ENCODE measurements around the gene RRN3.
"Not testable (repeated sequence)": the region's sequence is repeated elsewhere in the genome, so short reads cannot be mapped to it uniquely, and the experiment has no call there.

RRN3 gene

DNA sequence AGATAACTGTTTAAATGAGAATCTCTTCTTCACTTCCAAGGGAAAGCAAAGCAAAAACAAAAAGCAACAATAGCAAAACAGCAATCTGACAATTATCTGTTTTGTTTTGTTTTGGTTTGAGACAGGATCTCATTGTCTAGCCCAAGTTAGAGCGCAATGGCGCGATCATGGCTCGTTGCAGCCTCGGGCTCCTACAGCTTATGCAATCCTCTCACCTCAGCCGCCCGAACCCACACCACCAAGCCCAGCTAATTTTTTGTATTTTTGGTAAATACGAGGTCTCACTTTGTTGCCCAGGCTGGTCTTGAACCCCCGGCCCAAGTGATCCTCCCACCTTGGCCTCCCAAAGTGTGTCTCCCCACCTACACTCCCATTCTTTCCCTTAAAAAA is 2.5 kb upstream of the RRN3 start:
- not testable (repeated sequence) for DNase-seq

DNA sequence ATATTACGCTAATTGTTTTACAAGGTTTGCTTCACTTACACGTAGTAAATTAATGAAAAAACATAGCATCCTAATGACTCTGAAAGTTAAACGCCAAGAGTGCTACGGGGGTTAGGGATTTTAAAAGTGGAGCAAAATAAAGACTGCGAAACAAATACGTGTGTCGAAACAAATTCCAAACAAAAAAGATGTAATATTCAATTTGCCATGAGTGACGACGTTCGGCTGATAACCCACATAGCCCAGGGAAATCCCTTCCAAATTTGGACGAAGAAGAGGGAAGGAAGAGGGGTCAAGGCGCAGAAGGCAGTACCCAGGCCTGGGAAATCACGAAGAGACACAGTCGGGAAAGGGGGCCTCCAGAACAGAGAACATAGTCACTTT is 509 bp downstream of the RRN3 start:
- DNase-seq: not testable (repeated sequence)

DNA sequence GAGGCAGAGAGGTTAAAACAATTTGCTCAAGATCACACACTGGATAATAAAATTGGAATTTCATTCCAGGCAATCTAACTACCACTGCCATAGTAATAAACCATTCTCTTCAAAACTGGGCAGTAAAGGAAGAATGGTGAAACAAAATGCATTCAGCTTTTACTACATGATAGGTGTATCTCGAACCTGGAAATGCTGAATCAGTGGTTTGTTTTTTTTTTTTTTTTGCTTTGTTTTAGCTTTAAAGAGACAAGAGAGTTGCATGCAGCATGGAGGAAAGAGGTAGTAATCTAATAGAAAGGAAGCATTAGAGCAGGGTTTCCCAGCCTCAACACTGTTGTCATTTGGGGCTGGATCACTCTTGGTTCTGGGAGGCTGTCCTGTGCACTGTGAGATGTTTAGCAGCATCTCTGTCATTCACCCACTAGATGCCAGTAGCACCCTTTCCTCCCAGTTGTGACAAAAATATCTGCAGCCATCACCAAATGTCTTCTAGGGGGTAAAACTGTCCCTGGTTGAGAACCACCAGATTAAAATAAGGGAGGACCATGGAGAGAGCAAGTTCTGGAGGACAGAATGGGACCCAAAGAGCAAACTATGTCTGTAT is 3.3 kb downstream of the RRN3 start:
- DNase-seq: not testable (repeated sequence)

DNA sequence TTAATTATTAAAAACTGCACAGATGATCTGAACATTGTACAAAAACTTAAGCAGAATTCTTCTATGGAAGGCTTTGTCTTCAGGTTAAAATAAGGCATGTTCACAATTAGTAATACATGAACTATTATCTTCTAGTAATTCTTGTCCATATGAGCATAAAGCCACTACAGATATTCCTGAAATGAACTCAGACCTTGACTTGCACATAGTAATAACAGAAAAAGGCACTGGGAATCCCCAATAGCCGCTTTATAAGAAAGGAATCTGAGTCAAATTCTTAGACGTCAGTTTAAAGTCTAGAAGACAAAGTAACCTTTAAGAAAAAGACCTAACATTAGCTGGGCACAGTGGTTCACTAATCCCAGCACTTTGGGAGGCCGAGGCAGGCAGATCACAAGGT is 11.3 kb downstream of the RRN3 start:
- not testable (repeated sequence) for DNase-seq

DNA sequence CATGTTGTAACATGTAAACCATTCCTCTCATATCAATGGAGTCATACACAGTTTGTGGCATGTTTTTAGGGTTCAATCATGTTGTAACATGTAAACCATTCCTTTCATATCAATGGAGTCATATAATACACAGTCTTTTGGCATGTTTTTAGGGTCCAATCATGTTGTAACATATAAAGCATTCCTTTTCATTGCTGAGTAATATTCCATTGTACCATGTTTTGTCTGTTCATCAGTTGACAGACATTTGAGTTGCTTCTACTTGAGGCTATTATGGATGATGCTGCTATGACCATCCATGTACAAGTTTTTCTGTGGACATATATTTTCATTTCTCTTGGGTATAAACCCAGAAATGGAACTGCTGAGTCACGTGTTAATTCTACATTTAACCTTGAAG is 13.2 kb downstream of the RRN3 start:
- not testable (repeated sequence) for DNase-seq

DNA sequence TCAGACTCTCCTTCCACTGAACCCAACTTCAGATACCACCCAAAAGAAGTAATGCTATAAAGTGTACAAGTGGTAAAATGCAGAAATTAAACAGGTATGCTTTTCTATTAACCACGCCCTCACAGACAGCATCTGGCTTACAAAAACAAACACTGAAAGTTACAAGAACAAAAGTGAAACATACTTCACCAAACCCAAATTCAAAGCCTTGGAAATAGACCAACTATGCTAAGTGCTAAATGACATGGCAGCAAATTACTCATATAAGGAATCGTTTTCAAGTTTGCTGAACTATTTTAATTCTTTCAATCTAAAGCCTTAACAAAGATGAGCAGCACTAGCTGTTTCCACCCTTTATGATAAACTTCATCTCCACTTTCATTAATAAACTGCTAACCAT is 17.9 kb downstream of the RRN3 start:
- DNase-seq: not testable (repeated sequence)

DNA sequence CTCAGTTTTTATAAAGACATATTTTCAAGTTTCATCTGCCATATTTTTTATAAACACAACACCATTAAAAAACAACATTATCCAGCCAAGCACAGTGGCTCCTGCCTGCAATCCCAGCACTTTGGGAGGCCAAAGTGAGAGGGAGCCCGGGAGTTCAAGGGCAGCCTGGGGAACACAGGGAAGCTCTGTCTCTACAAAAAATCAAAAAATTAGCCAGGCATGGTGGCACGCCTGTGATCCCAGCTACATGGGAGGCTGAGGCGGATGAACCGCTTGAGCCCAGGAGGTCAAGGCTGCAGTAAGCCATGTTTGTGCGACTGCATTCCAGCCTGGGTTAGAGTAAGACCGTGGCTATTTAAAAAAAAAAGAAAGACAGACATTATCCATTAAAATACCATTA is 21.0 kb downstream of the RRN3 start:
- no peak for DNase-seq

DNA sequence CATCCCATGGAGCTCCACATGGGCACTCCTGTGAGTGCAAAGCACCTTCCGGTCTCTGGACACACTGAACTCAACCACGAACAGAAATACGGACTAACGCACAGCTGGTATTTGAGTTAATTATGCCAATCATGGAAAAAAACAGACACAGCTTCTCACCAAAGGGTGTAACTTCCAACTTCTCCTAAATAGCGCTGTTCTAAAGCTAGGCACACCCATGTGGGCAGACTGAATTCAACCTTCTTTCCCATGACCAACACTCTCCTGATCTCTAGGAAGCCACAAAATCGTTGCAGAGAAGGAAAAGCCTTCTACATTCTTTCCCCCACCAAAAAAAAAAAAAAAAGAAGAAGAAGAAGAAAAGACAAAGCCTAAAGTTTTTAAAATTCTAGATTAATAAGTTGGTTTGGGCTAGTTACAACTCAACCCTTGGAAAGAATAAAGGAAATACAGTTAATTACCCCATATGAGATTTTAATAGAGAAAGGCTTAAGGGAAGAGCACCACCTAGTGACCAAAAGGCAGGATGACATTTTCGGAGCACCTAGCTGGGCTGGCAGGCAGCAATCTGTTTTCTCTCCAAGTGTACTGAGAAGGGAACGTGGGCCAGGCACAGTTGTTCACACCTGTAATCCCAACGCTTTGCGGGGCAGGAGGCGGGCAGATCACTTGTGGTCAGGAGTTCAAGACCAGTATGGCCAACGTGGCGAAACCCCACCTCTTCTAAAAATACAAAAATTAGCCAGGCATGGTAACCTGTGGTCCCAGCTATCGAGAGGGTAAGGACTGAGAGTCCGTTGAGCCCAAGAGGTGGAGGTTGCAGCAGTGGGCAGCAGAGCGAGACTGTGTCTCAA is 21.9 kb downstream of the RRN3 start:
- DNase-seq: not testable (repeated sequence)

DNA sequence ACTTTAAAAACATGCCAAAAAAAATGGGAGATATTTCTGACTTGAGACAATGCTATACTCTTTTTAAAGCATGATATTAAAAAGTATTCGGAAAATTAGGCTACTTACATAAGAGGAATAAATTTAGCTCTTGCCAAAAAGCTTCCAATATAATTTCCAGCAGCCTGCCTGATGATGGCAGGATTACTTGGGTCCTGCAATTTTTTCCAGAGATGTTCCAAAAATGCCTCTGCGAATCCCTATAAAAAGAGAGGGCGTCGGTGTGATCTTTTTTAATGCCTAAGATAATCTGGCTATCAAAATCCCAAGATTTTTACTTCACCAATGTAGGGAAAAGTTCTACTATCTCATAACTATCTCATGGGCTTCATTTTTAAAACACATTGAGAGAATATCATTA is 23.1 kb downstream of the RRN3 start:
- DNase-seq: not testable (repeated sequence)

DNA sequence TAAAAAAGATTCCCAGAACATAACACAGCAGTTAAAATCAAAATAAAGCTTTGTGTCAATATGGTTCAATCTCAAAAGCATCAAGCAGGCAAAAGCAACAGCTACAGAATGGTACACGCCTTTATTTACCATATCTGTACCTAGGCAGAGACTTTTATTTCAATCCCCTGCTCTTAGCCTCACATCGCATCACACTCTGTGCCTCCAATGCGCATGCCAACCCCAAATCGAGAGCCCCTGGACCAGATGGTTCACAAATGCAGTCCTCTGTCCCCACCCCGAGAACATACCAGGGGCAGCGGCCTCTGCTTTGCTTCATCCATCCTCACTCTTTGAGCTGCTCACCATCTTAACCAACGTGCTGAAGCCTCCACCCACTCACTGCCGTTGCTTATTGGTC is 27.4 kb downstream of the RRN3 start:
- not testable (repeated sequence) for DNase-seq

DNA sequence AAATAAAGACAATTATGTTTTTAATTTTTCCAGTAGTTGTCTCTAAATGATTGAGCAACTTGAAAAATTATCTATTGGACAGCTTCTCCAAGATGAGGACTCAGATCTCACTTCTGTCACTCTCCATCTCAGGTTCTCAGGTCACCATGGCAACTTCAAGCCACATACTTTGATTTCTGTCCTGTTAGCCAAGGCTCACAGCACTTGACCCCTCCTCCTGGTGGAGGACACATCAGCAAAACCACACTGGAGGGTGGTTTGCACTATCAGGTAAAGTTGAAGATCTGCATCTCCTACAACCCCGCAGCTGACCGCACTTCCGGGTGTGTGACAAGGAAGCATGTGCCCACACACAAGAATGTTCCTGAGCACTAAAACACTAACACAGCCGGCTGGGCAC is 28.1 kb downstream of the RRN3 start:
- not testable (repeated sequence) for DNase-seq

DNA sequence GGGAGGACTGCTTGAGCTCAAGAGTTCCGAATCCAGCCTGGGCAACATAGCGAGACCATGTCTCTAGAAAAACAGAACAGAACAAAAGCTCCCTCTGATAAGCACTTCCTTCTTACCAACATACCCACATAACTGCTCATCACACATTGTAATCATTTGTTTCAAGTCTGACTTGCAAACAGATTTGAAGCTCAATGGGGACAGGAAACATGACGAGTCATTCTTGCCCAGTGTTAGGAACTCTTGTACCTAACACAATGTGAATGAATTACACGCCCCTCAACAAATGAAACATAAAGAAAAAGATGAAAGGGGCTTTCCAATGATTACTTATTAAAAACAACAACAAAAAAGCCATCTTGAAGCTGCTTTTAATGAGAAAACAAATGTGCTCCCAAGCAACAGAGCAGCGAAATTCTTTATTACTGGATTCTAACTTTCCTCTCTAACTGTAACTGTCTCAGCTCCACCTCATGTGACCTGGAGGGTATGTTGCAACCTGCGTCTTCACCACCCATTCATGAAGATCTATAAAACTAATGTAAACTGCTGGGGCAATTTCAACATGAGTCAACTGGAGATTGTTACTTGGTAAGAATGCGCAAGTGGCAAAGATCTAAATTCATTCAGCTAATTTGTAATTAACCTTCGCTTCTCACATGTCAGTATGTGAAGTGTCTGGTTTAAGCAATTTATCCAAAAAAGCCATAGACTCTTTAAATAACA is 31.8 kb downstream of the RRN3 start:
- DNase-seq: not testable (repeated sequence)

DNA sequence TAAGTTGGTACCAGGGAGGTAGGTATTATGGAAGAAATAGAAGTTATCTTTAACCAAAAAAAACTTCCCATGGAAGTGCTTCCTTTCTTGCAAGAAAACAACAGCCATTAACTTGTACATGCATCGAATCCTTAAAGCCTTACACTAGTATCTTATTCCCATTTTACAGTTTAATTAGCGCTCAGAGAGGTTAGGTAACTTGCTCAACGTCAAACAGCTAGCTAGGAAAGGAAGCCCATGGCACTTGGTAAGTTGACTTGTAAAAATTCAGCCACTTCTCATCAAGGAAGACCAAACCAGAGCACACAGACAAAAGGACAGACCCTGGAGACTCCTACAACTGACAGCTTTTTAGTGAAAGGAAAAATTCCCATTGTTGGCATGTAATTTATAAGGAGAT is 34.7 kb downstream of the RRN3 start:
- no peak for DNase-seq

DNA sequence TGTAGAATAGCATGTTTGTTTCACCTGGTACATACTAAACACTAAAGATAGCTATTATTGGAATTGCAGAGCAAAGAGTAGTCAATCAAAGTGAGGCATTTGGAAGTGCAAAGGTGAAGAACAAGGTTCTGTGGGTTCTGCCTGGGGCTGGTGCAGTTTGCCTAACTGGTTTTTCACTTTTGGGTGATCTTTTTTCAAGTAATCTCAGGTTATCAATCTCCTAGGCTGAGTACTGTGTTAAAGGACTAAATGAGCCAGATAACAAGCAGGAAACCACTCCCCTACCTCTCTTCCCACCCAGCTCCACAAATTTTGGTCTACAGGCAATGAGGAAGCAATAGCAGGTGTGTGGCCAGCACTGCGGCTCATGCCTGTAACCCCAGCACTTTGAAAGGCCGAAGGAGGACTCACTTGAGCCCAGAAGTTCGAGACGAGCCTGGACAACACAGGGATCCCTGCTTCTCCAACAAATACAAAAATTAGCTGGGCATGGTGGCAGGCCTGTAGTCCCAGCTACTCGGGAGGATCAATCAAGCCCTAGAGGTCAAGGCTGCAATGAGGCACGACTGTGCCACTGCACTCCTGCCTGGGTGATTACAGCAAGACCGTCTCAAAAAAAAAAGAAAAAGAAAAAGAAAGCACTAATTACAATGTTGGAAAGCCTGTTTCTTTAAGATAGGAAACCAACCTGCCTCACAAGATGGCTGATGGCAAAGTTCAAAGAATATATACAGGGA is 36.2 kb downstream of the RRN3 start:
- DNase-seq: no peak

DNA sequence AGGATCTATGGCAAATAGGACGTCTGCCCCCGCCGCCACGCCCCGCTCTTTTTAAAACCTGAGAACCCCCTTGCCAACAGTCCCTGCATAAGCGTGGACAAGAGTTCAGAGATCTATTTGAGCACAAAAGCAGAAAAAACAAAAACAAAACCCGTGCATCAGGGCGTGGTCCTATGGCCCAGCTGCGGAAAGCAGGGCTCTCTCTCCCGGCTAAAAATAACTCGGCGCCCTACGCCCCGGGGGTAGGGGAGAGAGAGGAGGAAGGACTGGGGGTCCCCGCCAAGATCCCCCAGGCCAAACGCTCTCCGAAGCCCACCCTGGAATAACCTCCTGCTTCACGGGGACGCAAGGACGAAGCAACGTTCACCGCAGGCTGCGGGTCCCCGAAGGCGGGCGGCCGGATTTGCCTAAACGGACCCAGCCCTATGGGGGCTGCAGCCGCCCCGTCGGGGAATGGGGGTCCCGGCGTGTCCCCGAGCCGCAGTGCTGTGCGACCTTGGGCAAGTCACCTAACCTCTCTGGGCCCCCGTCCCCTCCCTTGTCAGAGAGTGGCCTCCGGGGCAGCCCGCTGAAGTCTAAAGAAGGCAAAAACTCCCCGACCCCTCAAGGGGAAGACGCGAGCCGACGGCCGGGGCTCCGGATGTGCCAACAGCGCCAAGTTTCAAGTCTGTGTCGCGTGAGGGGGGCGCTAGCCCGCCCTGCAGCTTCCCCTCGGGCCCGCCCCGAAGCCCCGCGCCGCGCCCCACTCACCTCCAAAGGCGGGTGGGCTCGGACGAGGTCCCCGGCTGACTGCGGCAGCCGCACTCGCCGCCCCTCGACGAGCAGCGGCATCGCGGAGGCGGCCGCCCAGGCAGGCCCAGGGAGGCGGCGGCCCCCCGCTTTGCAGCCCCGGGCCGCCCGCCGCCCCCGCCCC is 38.7 kb downstream of the RRN3 start:
- peak in 1 of 2 donors; percentile 35 for DNase-seq

DNA sequence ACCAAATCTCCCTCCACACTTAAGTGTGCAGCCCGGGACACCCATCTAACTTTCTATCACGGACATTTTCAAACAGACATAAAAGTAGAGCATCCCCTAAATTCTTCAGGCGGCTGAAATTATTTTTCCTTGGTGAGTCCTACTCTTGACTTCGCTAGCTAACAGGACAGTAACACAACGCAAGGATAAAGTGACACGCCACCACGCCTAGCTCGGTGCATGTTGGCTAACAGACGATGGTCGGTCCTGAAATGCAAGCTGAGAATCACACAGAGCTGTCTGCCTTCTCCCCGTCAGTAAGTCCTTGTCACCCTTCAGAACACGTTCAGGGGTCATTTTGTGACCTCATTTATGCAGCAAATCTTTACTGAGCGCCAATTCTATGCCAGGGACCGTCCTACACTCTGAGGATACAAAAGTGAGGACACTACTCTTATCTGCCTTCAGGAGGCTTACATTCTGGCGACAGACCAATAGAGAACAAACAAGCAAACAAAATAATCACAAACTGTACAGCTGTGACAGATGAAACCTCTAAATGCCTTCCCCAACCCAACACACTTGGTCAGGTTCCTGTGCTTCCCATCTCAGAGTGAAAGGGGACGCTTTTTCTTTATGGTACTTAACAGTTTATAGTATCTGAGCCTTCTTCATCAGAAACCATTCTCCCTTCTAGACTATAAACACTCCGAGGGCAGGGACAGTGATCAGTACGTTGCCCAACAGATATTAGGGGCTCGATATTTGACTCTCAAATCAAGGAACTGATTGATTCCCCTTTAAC is 39.5 kb downstream of the RRN3 start:
- DNase-seq: no peak

DNA sequence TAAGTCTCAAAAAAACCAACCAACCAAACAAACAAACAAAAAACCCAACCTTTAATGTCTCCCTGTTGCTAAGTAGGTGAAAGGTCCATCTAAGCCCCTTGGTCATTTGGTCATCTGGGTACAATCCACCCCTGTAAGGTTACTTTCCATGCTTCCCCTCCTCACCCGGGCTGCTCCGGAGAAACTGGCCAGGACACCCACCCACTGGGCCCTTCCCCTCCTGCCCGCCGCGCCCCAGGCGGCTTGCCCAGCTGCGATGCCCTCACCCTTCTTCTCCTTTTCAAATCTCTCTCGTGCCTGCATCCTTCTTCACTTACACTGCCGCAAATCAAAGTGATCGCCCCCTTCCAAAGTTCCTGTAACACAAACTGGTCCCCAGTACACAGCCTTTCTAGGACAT is 40.2 kb downstream of the RRN3 start:
- no peak for DNase-seq

DNA sequence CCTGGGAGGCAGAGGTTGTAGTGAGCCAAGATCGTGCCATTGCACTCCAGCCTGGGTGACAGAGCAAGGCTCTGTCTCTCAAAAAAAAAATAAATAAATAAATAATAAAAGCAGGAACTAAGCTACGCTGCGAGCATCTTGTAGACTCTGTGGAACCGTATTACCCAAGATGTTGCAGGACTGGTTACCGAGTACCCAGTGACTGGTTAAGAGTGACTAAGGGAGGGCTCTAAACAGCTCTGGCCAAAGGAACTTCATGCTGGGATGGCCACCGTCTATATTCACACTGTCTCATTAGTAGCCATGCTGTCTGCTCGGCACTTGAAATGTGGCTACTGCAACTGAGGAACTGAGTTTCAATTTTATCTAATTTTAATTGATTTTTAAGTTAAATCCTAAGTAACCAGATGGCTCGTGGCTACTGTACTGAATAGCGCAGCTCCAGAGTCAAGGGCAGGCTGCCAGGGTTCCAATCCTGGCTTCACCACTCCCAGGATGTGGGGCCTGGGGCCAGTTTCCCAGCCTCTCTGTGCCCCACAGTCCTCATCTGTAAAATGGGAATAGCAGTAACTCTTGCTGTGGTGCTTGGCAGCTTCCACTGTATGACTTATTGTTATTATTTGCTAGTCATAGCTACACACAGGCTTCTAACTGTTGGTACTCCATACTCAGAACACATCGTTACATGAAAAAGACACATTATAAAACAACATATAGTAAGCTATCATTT is 41.2 kb downstream of the RRN3 start:
- DNase-seq: no peak

DNA sequence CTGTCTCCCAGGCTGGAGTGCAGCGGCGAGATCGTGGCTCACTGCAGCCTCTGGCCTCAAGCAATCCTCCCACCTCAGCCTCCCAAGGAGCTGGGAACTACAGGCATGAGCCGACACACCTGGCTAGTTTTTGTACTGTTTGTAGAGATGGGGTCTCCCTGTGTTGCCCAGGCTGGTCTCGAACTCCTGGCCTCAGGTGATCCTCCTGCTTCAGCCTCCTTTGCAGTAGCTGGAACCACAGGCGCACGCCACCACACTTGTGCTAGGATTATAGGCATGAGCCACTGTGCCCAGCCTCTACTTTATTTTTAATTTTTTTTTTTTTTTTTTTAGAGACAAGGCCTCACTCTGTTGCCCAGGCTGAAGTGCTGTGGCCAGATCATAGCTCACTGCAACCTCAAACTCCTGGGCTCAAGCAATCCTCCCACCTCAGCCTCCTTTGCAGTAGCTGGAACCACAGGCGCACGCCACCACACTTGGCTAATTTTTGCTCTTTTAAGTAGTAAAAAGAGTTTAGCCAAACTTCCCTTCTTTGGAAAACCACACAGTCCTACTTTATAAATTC is 42.6 kb downstream of the RRN3 start:
- no peak for DNase-seq

DNA sequence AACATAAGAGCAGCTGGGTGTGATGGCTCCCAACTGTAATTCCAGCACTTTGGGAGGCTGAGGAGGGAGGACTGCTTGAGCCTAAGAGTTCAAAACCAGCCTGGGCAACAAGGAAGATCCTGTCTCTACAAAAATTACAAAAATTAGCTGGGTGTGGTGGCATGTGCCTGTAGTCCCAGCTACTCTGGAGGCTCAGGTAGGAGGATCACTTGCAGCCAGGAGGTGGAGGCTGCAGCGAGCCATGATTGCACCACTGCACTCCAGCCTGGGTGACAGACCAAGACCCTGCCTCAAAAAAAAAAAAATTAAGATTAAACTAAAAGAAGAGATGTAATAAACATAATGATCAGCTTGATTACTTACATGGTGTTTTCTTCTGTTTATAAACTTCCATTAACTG is 43.6 kb downstream of the RRN3 start:
- DNase-seq: not testable (repeated sequence)
